NCI-H1436 (cell line): Measurements from ENCODE around the gene DENND1A.
"Not testable (repeated sequence)": the region's sequence is repeated elsewhere in the genome, so short reads cannot be mapped to it uniquely, and the experiment has no call there.

Experiments
- DNase-seq: peaks from one replicate; lab custom pipeline; 2025; lab: John Stamatoyannopoulos, UW

The DENND1A gene

GRCh38 chr9:123728571-123728970, 201.4 kb downstream of the DENND1A start:
- not testable (repeated sequence) for DNase-seq

- DNase-seq = no peak
These were observed 202.6 kb downstream of the DENND1A start for GRCh38 chr9:123727332-123727731.

DNA sequence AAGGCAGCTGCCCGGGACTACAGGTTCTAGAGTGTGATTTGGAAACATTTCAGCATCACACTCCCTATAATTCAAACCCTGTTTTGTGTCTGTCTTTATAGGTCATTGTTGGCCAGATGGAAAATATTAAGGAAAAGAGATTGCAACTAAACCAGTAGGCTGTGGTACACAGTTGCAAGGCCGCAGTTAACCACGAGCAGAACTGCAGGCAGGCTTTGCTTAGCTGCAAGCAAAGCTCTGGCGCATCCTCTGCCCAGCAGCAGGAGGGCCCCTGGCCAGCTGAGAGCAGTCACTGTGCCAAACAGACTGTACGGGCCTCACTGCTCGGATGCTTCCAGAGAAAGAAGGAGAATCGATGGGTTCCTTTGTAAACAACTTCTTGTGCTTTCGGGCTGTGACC, 204.5 kb downstream of the DENND1A start:
- DNase-seq = no peak

DNA sequence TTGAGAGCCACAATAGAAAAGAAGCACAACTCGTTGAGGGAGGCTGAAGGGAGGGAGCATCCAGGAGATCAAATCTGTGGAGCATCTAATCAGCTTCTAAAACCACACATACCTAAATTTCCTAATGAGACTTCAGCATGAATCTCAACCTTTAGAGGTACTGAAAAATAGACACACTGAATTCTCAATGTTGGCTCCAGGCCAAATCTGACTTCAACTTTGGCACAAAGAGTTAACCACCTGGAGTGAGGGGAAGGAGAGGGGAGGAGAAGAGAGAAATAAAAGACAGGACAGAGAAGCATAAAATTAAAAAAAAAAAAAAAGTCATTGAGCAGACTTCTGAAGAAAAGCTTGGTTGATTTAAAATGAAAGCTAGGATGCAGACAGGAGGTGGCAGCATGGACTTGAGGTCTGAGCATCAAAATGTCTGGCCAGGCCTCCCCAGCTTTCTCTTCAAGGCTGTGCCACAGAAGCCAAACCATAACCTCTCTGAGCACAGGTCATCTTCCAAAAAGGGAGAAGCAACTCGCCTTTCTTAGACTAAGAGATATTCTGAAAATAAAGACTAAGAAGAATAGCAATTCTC, 205.6 kb downstream of the DENND1A start:
- no peak for DNase-seq

DNA sequence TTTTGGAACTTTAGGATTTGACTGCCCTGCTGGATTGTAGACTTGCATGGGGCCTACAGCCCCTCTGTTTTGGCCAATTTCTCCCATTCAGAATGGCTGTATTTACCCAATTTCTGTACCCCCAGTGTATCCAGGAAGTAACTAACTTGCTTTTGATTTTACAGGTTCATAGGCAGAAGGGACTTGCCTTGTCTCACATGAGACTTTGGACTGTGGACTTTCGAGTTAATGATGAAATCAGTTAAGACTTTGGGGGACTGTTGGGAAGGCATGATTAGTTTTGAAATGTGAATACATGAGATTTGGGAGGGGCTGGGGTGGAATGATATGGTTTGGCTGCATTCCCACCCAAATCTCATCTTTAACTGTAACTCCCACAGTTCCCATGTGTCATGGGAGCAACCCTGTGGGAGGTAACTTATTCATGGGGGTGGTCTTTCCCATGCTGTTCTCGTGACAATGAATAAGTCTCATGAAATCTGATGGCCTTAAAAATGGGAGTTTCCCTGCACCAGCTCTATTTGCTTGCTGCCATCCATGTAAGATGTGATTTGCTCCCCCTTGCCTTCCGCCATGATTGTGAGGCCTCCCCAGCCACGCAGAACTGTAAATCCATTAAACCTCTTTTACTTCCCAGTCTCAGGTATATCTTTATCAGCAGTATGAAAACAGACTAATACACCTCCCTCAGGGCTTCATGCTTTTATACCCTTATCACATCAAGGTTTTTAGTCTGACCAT, 206.6 kb downstream of the DENND1A start:
- DNase-seq = no peak

GRCh38 chr9:123722378-123722777, 207.5 kb downstream of the DENND1A start:
- DNase-seq = no peak

- DNase-seq = peak; percentile 24
These were observed 211.7 kb downstream of the DENND1A start for GRCh38 chr9:123718188-123718587.

DNA sequence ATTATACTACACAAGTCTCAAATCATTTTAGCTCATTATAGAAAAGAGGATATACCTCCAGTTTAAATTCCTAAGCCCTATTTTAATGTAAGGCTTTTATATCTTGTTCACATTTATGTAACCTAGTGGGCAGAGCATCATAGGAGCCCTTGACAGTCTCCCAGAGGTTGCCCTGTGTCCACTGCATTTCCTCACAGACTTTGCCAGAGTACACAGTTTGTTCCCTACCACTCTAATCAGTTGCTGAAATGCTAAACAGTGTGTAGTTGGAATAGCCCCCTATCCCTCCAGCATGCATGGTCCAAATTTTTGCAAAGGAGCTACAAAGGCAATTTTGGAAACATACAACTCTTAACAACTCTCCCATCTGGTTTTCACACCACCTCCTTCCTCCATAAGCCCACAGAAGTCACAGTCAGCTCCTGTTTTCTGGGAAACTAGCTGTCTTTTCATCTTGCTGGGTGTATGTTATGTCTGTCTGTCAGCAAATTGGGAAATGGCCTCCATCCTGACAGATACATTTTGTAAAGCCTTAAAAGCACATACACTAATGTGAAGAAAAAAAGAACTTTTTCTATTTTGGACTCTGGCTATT, 212.2 kb downstream of the DENND1A start:
- DNase-seq = no peak

GRCh38 chr9:123716339-123716945, 213.5 kb downstream of the DENND1A start:
- DNase-seq = no peak

- DNase-seq = no peak
These were observed 214.7 kb downstream of the DENND1A start for GRCh38 chr9:123715258-123715657.

DNA sequence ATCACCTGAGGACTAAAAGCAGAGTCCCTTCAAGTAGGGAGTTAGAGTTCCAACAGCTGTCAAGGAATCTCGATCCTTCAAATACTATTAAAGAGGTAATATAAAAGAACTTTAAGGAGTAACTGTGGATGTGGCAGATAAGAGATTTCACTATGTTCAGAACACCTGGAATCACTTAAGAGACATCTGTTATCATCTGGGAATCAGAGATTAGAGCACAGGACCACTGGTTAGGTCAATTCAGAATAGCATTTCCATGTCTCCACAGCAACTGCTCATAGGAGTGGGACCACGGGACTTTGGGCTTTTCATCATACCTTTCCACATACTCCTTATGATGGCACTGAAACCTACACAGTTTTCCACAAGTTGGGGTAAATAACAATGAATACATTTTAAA, 216.6 kb downstream of the DENND1A start:
- no peak for DNase-seq

GRCh38 chr9:123712399-123712798, 217.5 kb downstream of the DENND1A start:
- no peak for DNase-seq

- no peak for DNase-seq
These were observed 219.6 kb downstream of the DENND1A start for GRCh38 chr9:123710299-123710698.

GRCh38 chr9:123702483-123702882, 227.4 kb downstream of the DENND1A start:
- DNase-seq = no peak

GRCh38 chr9:123697686-123698085, 232.2 kb downstream of the DENND1A start:
- no peak for DNase-seq

DNA sequence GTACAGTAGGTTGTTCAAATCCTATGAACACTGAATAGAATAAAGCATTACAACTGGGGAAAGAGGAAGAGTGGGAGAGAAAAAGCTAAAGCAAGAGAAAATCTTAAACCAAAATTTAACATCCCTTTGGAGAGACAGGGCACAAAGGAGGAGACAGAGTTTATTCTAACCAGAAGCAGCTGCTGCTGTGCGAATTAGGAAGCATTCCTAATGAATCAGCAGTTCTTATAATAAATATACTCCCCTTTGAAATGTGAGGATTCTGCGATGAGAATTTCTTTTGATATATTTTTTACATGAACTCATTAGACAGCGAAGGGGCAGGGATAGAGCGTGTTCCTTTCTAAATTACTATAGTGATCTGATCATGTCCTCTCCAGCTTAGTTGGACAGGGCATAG, 233.4 kb downstream of the DENND1A start:
- no peak for DNase-seq

GRCh38 chr9:123695386-123695785, 234.5 kb downstream of the DENND1A start:
- no peak for DNase-seq

GRCh38 chr9:123691765-123692303, 238.1 kb downstream of the DENND1A start:
- DNase-seq = no peak

- DNase-seq = no peak
These were observed 240.1 kb downstream of the DENND1A start for GRCh38 chr9:123689701-123690428.

DNA sequence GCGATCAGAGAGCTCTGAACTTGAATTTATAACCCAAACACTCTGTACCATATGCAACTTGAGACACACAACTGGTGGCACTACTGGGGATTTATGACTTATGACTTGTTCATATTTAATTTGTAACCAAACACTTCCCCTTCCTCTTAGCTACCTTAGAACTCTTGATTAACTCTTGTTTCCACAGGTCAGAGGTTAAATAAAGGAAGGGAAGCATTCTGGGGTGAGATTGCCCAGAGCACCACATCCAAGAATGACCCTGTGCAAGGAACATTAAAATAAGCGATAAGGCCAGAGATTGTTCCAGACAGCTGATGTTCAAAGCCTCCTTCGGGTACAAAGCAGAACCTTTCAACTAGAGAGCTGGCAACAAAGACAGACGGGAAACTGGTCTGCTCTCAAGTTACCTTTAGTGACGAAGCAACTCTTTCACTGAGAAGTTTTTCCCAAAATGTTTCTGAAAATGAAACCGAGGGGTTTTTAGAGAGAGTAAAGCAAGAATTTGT, 242.6 kb downstream of the DENND1A start:
- peak; percentile 44 for DNase-seq

- DNase-seq = no peak
These were observed 243.1 kb downstream of the DENND1A start for GRCh38 chr9:123686829-123687192.
